Colonic mucosa (tissue), 4 donors: ENCODE measurements around the gene NRP2. TPM values are rescaled to one million over a fixed set of nuclear protein-coding genes. Genes with fewer than 3 reads are reported as not detected.

ENCODE experiments used
- DNase-seq: peaks from one replicate; pipeline ENCODE4 v3.0.0-alpha.2; 2020
- H3K27ac ChIP-seq: fragments of 200-600 bp; one replicate; pipeline ENCODE4 v1.8.0; 2021
- H3K27me3 ChIP-seq: fragments of 200-600 bp; one replicate; pipeline ENCODE4 v1.8.0; 2021
- H3K36me3 ChIP-seq: fragments of 200-600 bp; one replicate; pipeline ENCODE4 v1.8.0; 2021
- H3K4me1 ChIP-seq: fragments of 200-600 bp; one replicate; pipeline ENCODE4 v1.8.0; 2021; ENCODE audit warnings: mild to moderate bottlenecking
- H3K4me3 ChIP-seq: fragments of 200-600 bp; one replicate; pipeline ENCODE4 v1.8.0; 2021
- H3K9ac ChIP-seq, 2 donors: one replicate each; pipeline ENCODE4 v1.7.0; 2013; ENCODE audit warnings: control low read depth in 2 of 2, low read depth in 2 of 2, low read length in 2 of 2
- H3K9me3 ChIP-seq: fragments of 200-600 bp; one replicate; pipeline ENCODE4 v1.8.0; 2021
- CTCF ChIP-seq: fragments of 200-600 bp; IDR thresholded peaks from one replicate; pipeline ENCODE4 v1.8.0; 2022; ENCODE audit warnings: antibody characterized with exemption, mild to moderate bottlenecking
- intact Hi-C: fragments of 100-400 bp; cut with DNase I; formaldehyde crosslinking; loops from one replicate; pipeline ENCODE4 v1.14.1; 2022
- total RNA-seq, 2 donors: library from RNA; stranded (reverse); fragmentation: NEBNext Ultra II Directional in 1 of 2; extraction: Animal tissue kit (Norgen Biotek cat#: 25700) in 1 of 2; gene quantifications; one replicate each; pipeline ENCODE4 v1.2.1, GENCODE V29; 2021
- donor health status: healthy.
- donor health status: DM: no; HTN: no; CAD: no.
- donor health status: DM: no; HTN: no; CAD: no.

NRP2 gene
- total RNA-seq, 2 donors from 2014 or later = 5.4 to 25.2 TPM

- no peak for TF ChIP-seq CTCF
- no peak for DNase-seq
- intact Hi-C loops = no loop called here
- Histone ChIP-seq H3K9ac (no peak overlapping the region), H3K4me3 (no peak overlapping the region), H3K36me3 (no peaks in the 10 kb centered on the region), H3K27ac (no peak overlapping the region), H3K27me3 (no peaks in the 10 kb centered on the region), H3K4me1 (no peaks in the 10 kb centered on the region), H3K9me3 (no peaks in the 10 kb centered on the region)
Measured at GRCh38 chr2:205660521-205661124, 21.7 kb upstream of the NRP2 start.

- no peak for TF ChIP-seq CTCF
- Histone ChIP-seq H3K9ac (no peak overlapping the region), H3K27ac (no peak overlapping the region), H3K4me3 (no peak overlapping the region), H3K36me3 (no peaks in the 10 kb centered on the region), H3K27me3 (no peaks in the 10 kb centered on the region), H3K4me1 (no peaks in the 10 kb centered on the region), H3K9me3 (no peaks in the 10 kb centered on the region)
- no peak for DNase-seq
- intact Hi-C loops = no loop called here
Measured at GRCh38 chr2:205661281-205661680, 21.0 kb upstream of the NRP2 start.

DNA sequence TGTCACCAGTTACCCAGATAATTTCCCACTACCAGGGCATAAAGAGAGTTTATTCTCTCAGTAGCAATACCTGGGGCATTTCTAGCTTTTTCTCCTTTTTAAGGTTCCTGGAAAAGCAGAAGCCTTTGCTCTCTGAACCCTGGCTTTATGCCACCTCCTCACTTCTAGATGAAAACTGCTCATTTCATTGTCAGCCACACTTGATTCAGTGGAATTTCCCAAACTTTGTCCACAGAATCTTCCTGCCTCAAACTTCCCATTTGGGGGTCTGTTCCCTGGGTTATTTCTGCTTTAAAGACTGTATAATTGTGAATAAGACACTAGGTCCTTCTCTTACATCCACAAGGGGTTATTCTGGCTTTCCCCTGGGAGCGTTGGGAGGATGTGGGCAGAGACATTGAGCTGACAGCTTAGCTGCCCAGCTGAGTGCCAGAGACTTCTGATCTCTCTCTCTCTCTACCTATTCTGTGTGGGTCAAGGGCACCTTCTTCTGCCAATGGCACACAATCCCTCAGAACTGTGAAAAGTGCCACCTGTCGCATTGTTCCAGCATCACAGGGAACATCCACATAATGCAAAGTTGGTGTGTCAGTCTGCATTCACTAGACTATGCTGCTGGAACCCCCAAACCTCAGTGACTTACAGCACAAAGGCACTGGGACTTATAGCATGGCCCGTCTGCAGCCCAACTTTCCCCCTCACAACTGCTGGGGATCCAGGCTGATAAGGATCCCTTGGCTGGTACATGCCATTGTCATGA, 19.9 kb upstream of the NRP2 start:
- Histone ChIP-seq H3K27me3 (no peaks in the 10 kb centered on the region), H3K9me3 (no peaks in the 10 kb centered on the region), H3K4me1 (no peaks in the 10 kb centered on the region), H3K27ac (no peak overlapping the region), H3K9ac (no peak overlapping the region), H3K4me3 (no peak overlapping the region), H3K36me3 (no peaks in the 10 kb centered on the region)
- no peak for TF ChIP-seq CTCF
- intact Hi-C loops = no loop called here
- DNase-seq = no peak

DNA sequence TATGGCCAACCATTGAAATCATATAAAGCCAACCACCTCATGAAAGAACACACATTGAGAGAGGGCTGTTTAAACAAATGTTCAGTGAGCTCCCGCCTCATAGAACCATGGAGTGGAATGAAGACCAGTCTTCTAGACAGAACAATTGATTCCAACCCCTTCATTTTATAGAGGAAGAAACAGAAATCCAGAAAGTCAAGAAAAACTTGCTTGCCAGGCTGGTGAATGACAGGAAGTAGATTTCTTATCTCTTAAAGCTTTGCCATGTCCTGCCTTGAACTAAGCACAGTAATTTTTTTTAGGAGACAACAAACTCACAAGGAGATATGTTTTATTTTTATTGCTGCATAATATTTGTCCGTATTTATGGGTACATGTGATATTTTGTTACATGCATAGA, 16.5 kb upstream of the NRP2 start:
- Histone ChIP-seq H3K27me3 (no peaks in the 10 kb centered on the region), H3K9ac (no peak overlapping the region), H3K9me3 (no peaks in the 10 kb centered on the region), H3K4me3 (no peak overlapping the region), H3K36me3 (no peaks in the 10 kb centered on the region), H3K27ac (no peak overlapping the region), H3K4me1 (no peaks in the 10 kb centered on the region)
- DNase-seq = no peak
- no peak for TF ChIP-seq CTCF
- intact Hi-C loops = no loop called here

GRCh38 chr2:205670292-205670691, 12.0 kb upstream of the NRP2 start:
- intact Hi-C loops = loop anchor here (10.0 kb wide), 2 partner anchors 1345 to 1405 kb away; no protein-coding TSS in a partner anchor
- no peak overlapping the region for H3K4me3 ChIP-seq
- H3K9ac ChIP-seq = no peak overlapping the region
- H3K36me3 ChIP-seq = no peaks in the 10 kb centered on the region
- no peak for TF ChIP-seq CTCF
- DNase-seq = no peak
- no peaks in the 10 kb centered on the region for H3K9me3 ChIP-seq
- H3K27me3 ChIP-seq = no peaks in the 10 kb centered on the region
- no peaks in the 10 kb centered on the region for H3K4me1 ChIP-seq
- no peak overlapping the region for H3K27ac ChIP-seq
